Nephron (organoid): ENCODE results near the gene KLHL30.
A peak's percentile ranks its signal among the peaks of the same experiment; 100 is the strongest.

Source experiments
- H3K27ac Mint-ChIP-seq, 3 experiments: 2 replicates each; pipeline ENCODE4 v1.8.0; 2020; ENCODE audit warnings: mixed read lengths in 3 of 3, mild to moderate bottlenecking in 2 of 3, moderate library complexity in 1 of 3
- H3K27me3 Mint-ChIP-seq: 2 replicates; pipeline ENCODE4 v1.8.0; 2021; ENCODE audit warnings: low read depth, mild to moderate bottlenecking, moderate library complexity, mixed read lengths
- H3K36me3 Mint-ChIP-seq: 2 replicates; pipeline ENCODE4 v1.8.0; 2020; ENCODE audit warnings: low read depth, mixed read lengths
- H3K4me1 Mint-ChIP-seq: 2 replicates; pipeline ENCODE4 v1.8.0; 2020; ENCODE audit warnings: mixed read lengths
- H3K4me3 Mint-ChIP-seq, 3 experiments: 2 replicates each; pipeline ENCODE4 v1.8.0; 2020; ENCODE audit warnings: mild to moderate bottlenecking in 3 of 3, mixed read lengths in 3 of 3, moderate library complexity in 2 of 3
- H3K9me3 Mint-ChIP-seq: 2 replicates; pipeline ENCODE4 v1.8.0; 2020; ENCODE audit warnings: mixed read lengths
- CTCF ChIP-seq, 3 experiments: fragments of 200-600 bp; sonication (generic); IDR thresholded peaks; one replicate each; pipeline ENCODE4 v1.5.0; 2021; ENCODE audit warnings: antibody characterized with exemption in 3 of 3; ENCODE audit not compliant: unreplicated experiment in 3 of 3

KLHL30 gene

GRCh38 chr2:238146884-238147544 is 8.5 kb downstream of the KLHL30 start:
- Mint-ChIP-seq H3K9me3 (no peaks in the 10 kb centered on the region), H3K4me3 (peak overlapping the region in 1 of 3 experiments; percentile 13), H3K27ac (peak overlapping the region in 1 of 3 experiments; percentile 73), H3K4me1 (peaks cover 11% of the 10 kb centered on the region), H3K36me3 (no peaks in the 10 kb centered on the region), H3K27me3 (no peaks in the 10 kb centered on the region)
- no peak for TF ChIP-seq CTCF (IDR thresholded peaks at IDR 0.05; ENCODE audit: unreplicated experiment in 3 of 3)

- Mint-ChIP-seq H3K27me3 (no peaks in the 10 kb centered on the region), H3K9me3 (no peaks in the 10 kb centered on the region), H3K4me3 (no peak overlapping the region), H3K4me1 (peaks cover 3% of the 10 kb centered on the region), H3K36me3 (no peaks in the 10 kb centered on the region), H3K27ac (no peak overlapping the region)
- no peak for TF ChIP-seq CTCF (IDR thresholded peaks at IDR 0.05; ENCODE audit: unreplicated experiment in 3 of 3)
These were observed 10.5 kb downstream of the KLHL30 start for GRCh38 chr2:238148981-238149380.

- H3K27ac Mint-ChIP-seq = no peak overlapping the region
- no peaks in the 10 kb centered on the region for H3K36me3 Mint-ChIP-seq
- peaks cover under 1% of the 10 kb centered on the region for H3K27me3 Mint-ChIP-seq
- no peak for TF ChIP-seq CTCF (IDR thresholded peaks at IDR 0.05; ENCODE audit: unreplicated experiment in 3 of 3)
- no peaks in the 10 kb centered on the region for H3K9me3 Mint-ChIP-seq
- H3K4me1 Mint-ChIP-seq = peaks cover 5% of the 10 kb centered on the region
- no peak overlapping the region for H3K4me3 Mint-ChIP-seq
These were observed 11.5 kb downstream of the KLHL30 start for GRCh38 chr2:238149841-238150572.

- Mint-ChIP-seq H3K27ac (no peak overlapping the region), H3K9me3 (no peaks in the 10 kb centered on the region), H3K4me3 (no peak overlapping the region), H3K36me3 (no peaks in the 10 kb centered on the region), H3K4me1 (peaks cover 12% of the 10 kb centered on the region), H3K27me3 (peaks cover 4% of the 10 kb centered on the region)
- TF ChIP-seq CTCF (IDR thresholded peaks at IDR 0.05; ENCODE audit: unreplicated experiment in 3 of 3) = no peak
These were observed 12.2 kb downstream of the KLHL30 start for GRCh38 chr2:238150686-238151085.

GRCh38 chr2:238151205-238151604 is 12.7 kb downstream of the KLHL30 start:
- Mint-ChIP-seq H3K4me3 (no peak overlapping the region), H3K36me3 (no peaks in the 10 kb centered on the region), H3K27me3 (peaks cover 5% of the 10 kb centered on the region), H3K9me3 (no peaks in the 10 kb centered on the region), H3K27ac (no peak overlapping the region), H3K4me1 (peaks cover 15% of the 10 kb centered on the region)
- no peak for TF ChIP-seq CTCF (IDR thresholded peaks at IDR 0.05; ENCODE audit: unreplicated experiment in 3 of 3)
